ENCODE data around the gene ARHGAP40.

GRCh38 chr20:38564680-38565079, 36.9 kb upstream of the ARHGAP40 start:
- TF ChIP-seq KDM1A (IDR thresholded peaks at IDR 0.05; ENCODE audit: borderline replicate concordance, low read length) = no peak
- TF ChIP-seq, protein P1, sequence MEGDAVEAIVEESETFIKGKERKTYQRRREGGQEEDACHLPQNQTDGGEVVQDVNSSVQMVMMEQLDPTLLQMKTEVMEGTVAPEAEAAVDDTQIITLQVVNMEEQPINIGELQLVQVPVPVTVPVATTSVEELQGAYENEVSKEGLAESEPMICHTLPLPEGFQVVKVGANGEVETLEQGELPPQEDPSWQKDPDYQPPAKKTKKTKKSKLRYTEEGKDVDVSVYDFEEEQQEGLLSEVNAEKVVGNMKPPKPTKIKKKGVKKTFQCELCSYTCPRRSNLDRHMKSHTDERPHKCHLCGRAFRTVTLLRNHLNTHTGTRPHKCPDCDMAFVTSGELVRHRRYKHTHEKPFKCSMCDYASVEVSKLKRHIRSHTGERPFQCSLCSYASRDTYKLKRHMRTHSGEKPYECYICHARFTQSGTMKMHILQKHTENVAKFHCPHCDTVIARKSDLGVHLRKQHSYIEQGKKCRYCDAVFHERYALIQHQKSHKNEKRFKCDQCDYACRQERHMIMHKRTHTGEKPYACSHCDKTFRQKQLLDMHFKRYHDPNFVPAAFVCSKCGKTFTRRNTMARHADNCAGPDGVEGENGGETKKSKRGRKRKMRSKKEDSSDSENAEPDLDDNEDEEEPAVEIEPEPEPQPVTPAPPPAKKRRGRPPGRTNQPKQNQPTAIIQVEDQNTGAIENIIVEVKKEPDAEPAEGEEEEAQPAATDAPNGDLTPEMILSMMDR (IDR thresholded peaks at IDR 0.05; ENCODE audit: control extremely low read depth in 1 of 3, insufficient read depth in 1 of 3, low read depth in 1 of 3, low read length in 3 of 3) = no peak
- TF ChIP-seq ATF3 (IDR thresholded peaks at IDR 0.05; ENCODE audit: insufficient read depth, low read depth, low read length) = no peak
- TF ChIP-seq MAFK (IDR thresholded peaks at IDR 0.05; ENCODE audit: low read depth, low read length) = no peak
- TF ChIP-seq, protein P2, sequence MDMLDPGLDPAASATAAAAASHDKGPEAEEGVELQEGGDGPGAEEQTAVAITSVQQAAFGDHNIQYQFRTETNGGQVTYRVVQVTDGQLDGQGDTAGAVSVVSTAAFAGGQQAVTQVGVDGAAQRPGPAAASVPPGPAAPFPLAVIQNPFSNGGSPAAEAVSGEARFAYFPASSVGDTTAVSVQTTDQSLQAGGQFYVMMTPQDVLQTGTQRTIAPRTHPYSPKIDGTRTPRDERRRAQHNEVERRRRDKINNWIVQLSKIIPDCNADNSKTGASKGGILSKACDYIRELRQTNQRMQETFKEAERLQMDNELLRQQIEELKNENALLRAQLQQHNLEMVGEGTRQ (IDR thresholded peaks at IDR 0.05; ENCODE audit: low read length) = no peak
- TF ChIP-seq TAF1 (IDR thresholded peaks at IDR 0.05; ENCODE audit: low read depth, low read length) = no peak
- no peak for TF ChIP-seq CEBPB (IDR thresholded peaks at IDR 0.05; ENCODE audit: low read depth, low read length)
- no peak for TF ChIP-seq SIN3A (conservative IDR thresholded peaks at IDR 0.05 in 1 of 2, IDR thresholded peaks at IDR 0.05 in 1 of 2; ENCODE audit: low read depth in 1 of 2, low read length in 2 of 2)

Measured in H1 (cell line).